ENCODE results near the gene COL26A1. TPM values are rescaled to one million over a fixed set of nuclear protein-coding genes. Genes with fewer than 3 reads are reported as not detected.

Gene COL26A1
- total RNA-seq, 1 donor: under 0.01 TPM

- no peak for DNase-seq (ENCODE audit: low read depth in 2 of 3, low spot score in 2 of 3)
These were observed 200.0 kb downstream of the COL26A1 start for GRCh38 chr7:101562531-101563197.

- no peak for DNase-seq (ENCODE audit: low read depth in 2 of 3, low spot score in 2 of 3)
These were observed 200.7 kb downstream of the COL26A1 start for GRCh38 chr7:101563198-101563901.

- DNase-seq (ENCODE audit: low read depth in 2 of 3, low spot score in 2 of 3): peak in 1 of 3 donors; percentile 36
These were observed 201.5 kb downstream of the COL26A1 start for GRCh38 chr7:101563943-101564777.

- DNase-seq (ENCODE audit: low read depth in 2 of 3, low spot score in 2 of 3): no peak
These were observed 202.1 kb downstream of the COL26A1 start for GRCh38 chr7:101564778-101565211.

GRCh38 chr7:101565601-101566209, 203.0 kb downstream of the COL26A1 start:
- DNase-seq (ENCODE audit: low read depth in 2 of 3, low spot score in 2 of 3): no peak

- no peak for DNase-seq (ENCODE audit: low read depth in 2 of 3, low spot score in 2 of 3)
These were observed 204.6 kb downstream of the COL26A1 start for GRCh38 chr7:101567230-101567629.

GRCh38 chr7:101572156-101572555, 209.5 kb downstream of the COL26A1 start:
- no peak for DNase-seq (ENCODE audit: low read depth in 2 of 3, low spot score in 2 of 3)

GRCh38 chr7:101575168-101575567, 212.5 kb downstream of the COL26A1 start:
- DNase-seq (ENCODE audit: low read depth in 2 of 3, low spot score in 2 of 3): no peak

- DNase-seq (ENCODE audit: low read depth in 2 of 3, low spot score in 2 of 3): no peak
These were observed 213.0 kb downstream of the COL26A1 start for GRCh38 chr7:101575721-101576120.

- no peak for DNase-seq (ENCODE audit: low read depth in 2 of 3, low spot score in 2 of 3)
These were observed 214.3 kb downstream of the COL26A1 start for GRCh38 chr7:101576998-101577397.

- DNase-seq (ENCODE audit: low read depth in 2 of 3, low spot score in 2 of 3): peak in 1 of 3 donors; percentile 34
These were observed 215.9 kb downstream of the COL26A1 start for GRCh38 chr7:101578552-101578951.

GRCh38 chr7:101580596-101580995, 217.9 kb downstream of the COL26A1 start:
- no peak for DNase-seq (ENCODE audit: low read depth in 2 of 3, low spot score in 2 of 3)

GRCh38 chr7:101581891-101582290, 219.2 kb downstream of the COL26A1 start:
- DNase-seq (ENCODE audit: low read depth in 2 of 3, low spot score in 2 of 3): no peak

GRCh38 chr7:101582971-101583370, 220.3 kb downstream of the COL26A1 start:
- no peak for DNase-seq (ENCODE audit: low read depth in 2 of 3, low spot score in 2 of 3)

GRCh38 chr7:101586078-101586905, 223.6 kb downstream of the COL26A1 start:
- DNase-seq (ENCODE audit: low read depth in 2 of 3, low spot score in 2 of 3): no peak

GRCh38 chr7:101586906-101587677, 224.4 kb downstream of the COL26A1 start:
- peak in 2 of 3 donors; percentile 28 to 49 for DNase-seq (ENCODE audit: low read depth in 2 of 3, low spot score in 2 of 3)

GRCh38 chr7:101588131-101588935, 225.7 kb downstream of the COL26A1 start:
- DNase-seq (ENCODE audit: low read depth in 2 of 3, low spot score in 2 of 3): no peak

GRCh38 chr7:101589052-101589451, 226.4 kb downstream of the COL26A1 start:
- no peak for DNase-seq (ENCODE audit: low read depth in 2 of 3, low spot score in 2 of 3)
